ENCODE results near the gene ARHGAP23. TPM values are rescaled to one million over a fixed set of nuclear protein-coding genes. Genes with fewer than 3 reads are reported as not detected.

ARHGAP23 gene
- polyA plus RNA-seq (ENCODE audit: insufficient read length): 50.5 TPM
- long read RNA-seq, donor 1, full-length matches to known transcripts: 2 of 20 reads
- long read RNA-seq, donor 1, partial matches to known transcripts: 18 of 20 reads
- long read RNA-seq, donor 1, other reads (novel, unspliced or antisense): 0 of 20 reads
- long read RNA-seq, donor 2, partial matches to known transcripts: 8 of 21 reads
- long read RNA-seq, donor 2, other reads (novel, unspliced or antisense): 12 of 21 reads
- long read RNA-seq, donor 3, partial matches to known transcripts: 0 of 14 reads
- long read RNA-seq, donor 3, other reads (novel, unspliced or antisense): 13 of 14 reads
- long read RNA-seq, donor 4: 0 reads
- long read RNA-seq, donor 5, partial matches to known transcripts: 25 of 25 reads
- long read RNA-seq, donor 5, other reads (novel, unspliced or antisense): 0 of 25 reads
- long read RNA-seq, donor 6, partial matches to known transcripts: 40 of 42 reads
- long read RNA-seq, donor 6, other reads (novel, unspliced or antisense): 0 of 42 reads
- long read RNA-seq, donor 7, partial matches to known transcripts: 0 of 2 reads
- long read RNA-seq, donor 7, other reads (novel, unspliced or antisense): 0 of 2 reads
- long read RNA-seq, donor 8: 0 reads

GRCh38 chr17:38428112-38428642 lies at the start of gene ARHGAP23:
ARHGAP23 (plus strand) TSS chr17:38428464; CDS start chr17:38428486, 22 bp downstream.
- DNase-seq: no peak

- DNase-seq: no peak
These were observed 48.8 kb upstream of the ARHGAP23 start for GRCh38 chr17:38379448-38379847.

DNA sequence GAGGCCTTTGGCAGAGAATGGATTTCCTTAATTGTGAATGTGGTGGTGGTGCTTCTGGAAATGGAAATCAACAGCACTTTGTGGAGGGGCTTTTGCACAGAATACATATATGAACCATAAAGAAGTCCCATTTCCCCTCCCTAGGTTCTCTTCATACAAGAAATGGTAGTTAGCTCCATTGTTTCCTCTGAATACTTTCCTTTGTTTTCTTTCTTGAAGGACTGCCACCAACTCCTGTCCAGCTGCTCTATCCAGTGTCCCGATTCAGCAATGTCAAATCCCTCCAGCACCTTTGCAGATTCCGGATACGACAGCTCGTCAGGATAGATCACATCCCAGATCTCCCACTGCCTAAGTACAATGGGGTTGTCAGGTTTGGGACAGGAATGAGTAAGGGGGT lies 33.2 kb upstream of the ARHGAP23 start:
- no peak for DNase-seq

DNA sequence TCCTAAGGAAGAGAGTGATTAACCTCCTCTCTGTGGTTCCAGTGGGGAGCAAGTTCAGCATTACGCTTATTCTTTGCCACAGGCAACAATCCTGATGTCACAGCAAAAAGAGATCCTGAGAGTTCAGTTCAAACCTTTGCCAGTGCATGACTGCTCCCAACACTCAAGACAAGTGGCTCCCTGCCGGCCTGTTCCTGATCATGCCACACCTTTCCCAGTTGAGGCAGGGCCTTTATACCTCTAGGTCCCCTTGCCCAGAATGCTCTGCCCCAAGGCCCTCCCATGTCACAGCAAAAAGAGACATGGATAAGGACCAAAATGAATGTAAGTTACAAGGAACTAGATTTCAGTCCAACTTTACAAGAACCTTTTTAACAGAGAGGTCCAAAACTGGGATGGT lies 31.0 kb upstream of the ARHGAP23 start:
- no peak for DNase-seq

DNA sequence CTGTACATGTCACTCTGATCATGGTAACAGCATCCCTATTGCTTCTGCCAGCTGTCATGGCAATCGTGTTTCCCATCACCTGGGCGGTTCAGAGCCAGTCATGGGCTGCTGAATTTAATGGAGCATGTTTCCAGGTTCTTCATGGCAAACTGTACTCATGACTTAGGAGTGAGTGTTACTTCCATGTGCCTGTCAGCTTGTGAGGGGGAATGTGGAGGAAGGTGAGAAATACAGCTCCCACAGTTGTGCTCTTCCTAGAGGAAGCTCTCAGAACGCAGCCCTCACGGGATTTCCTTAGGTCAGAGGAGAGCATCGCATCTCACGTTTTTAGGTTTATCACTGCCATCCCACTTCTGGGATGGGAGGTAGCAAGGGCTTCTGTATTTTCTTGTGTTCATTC lies 28.0 kb upstream of the ARHGAP23 start:
- DNase-seq: no peak

- DNase-seq: no peak
These were observed 26.8 kb upstream of the ARHGAP23 start for GRCh38 chr17:38401459-38401858.

GRCh38 chr17:38402897-38403296 lies 25.4 kb upstream of the ARHGAP23 start:
- no peak for DNase-seq

GRCh38 chr17:38403491-38403890 lies 24.8 kb upstream of the ARHGAP23 start:
- no peak for DNase-seq

- no peak for DNase-seq
These were observed 23.9 kb upstream of the ARHGAP23 start for GRCh38 chr17:38404174-38404943.

DNA sequence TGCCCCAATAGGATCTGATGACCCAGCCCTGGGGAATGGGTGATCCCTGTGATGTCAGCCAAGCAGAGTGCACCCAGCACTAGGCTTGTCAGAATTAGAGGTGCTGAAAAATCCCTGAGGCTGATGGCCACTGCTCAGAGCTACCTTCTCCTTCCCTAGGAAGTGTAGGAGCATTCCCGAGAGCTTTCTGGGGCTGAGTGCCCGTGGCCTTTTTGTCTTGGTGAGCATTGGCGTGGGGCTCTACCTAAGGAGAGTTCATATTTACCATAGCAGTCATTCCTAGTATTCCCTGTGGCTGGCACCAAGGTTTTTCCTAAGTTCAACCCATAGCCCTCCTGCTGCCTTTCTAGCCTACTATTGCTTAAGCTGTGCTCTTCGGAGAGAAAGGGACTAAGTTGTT lies 22.6 kb upstream of the ARHGAP23 start:
- no peak for DNase-seq

- no peak for DNase-seq
These were observed 18.1 kb upstream of the ARHGAP23 start for GRCh38 chr17:38410201-38410600.

DNA sequence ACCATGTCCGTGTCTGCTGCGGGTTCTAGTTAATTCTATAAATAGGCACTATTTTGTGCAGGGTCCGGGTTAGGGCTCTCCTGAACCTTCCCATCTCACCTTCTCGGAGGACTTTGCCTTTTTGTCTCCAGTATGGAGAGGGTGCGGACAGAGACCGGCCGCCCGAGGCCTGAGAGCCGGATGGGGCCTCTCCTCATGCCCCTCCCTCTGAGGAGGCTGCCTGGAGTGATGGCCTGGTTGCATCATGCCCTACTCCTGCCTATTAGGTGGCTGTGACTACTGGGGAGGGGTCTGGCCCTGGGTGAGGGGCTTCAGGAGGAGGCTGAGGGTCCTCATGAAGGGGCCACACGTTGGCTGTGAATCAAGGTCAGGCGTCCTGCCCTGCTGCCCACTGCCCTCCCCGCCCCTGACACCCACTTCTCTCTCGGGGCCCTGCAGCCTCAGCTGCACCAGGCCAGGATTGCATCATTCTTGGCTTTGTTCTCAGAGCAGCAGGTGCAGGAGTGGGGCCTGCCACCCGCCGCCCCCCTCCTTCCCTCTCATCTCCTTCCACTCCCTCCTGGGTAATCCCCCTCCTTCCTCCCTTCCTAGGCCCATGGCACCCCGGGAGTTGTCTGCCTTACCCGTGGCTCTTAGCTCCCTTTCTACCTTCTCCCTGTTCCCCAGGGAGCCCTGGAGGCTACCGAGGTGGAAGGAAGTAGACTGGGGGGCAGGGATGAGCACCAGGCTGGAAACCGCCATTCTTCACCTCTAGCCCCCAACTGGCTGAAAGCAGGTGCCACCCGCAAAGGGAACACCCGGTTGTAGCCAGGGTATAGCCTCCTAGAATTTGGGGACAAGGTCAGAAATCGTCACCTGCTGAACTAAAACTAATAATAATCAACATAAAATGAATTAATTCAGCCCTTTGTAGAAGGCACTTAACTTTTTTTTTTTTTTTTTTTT lies 12.7 kb upstream of the ARHGAP23 start:
- no peak for DNase-seq

DNA sequence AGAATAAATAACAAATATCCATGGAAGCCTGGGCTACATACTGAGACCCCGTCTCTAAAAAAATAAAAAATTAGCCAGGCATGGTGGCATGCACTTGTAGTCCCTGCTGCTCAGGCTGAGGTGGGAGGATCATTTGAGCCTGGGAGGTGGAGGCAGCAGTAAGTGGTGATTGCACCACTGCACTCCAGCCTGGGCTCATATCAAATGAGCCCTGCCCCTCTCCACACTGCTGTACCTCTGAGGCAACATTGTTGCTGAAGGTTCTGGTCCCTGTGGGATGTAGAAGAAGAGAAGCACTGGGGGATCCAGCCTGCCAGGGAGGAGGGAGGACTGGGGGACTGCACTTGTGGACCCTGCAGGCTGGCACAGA lies 11.4 kb upstream of the ARHGAP23 start:
- no peak for DNase-seq

DNA sequence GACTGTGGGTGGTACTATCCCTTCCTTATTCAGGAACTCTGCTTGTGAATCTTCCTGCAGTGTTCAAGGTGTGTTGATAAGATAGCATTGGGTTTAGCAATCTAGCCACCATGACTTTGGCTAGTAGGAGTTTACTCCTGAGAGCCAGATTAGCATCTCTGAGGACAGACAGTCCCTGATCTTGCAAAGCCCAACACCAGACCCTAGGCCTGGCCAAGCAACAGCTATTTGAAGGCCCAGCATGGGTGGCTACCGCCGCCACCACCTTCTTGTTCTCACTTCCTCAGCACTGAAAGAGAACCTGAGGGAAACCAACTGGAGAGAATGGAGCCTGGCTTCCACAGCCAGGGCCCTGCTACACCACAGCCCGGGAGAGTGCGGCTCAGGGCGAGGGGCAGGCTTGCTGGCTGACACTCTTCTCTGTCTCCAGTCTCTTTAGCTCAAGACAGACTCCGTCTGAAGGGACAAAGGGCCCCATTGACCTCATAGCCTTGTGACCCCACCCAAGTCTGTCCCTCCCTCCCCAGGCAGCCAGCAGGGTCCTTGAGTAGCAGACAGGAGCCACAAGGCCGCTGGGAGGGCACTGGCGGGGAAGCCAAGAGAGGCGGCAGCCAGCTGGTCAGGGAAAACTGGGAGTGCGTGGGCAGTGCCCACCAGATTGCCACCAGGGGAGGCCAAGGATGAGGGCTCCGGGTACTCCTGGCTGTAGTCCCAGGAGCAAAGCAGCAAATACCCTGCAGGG lies 10.9 kb upstream of the ARHGAP23 start:
- no peak for DNase-seq

GRCh38 chr17:38418062-38418692 lies 10.1 kb upstream of the ARHGAP23 start:
- no peak for DNase-seq

DNA sequence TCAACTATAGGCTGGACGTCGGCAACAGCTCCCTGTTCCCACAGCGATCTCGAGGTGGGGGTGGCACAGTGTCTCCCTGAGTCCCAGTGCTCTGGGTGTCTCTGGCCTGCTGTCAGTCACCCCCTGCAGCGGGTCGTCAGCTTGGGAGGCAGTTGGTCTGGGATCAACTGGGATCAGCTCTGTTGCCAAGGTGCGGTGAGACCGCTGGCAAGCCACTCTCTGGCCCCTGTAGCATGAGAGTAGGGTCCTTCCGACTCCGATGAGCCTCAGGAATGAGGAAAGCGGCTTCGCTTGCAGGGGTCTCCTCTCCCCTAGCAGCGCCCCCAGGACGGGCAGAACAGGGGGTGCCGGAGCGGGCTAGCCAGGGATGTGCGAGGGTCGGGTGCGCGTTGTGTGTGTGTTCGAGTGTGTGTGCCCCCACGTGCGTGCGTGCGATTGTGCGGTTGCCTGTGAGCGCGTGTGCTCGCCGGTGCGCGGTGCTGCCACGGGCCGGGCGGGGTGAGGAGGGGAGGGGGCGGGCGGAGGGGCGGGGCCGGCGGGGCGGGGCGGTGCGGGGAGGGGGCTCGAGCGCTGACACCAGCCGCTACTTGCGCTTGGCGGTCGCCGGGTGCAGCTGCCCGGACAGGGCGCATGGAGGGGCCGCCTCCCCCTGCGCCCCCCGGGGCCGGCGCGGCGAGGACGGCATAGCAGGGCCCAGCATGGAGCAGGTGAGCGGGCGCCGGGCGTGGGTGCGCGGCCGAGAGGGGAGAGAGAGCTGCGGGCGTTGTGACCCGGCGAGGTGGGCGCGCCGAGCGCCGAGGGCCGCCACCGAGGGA lies 9.4 kb upstream of the ARHGAP23 start:
- DNase-seq: no peak

DNA sequence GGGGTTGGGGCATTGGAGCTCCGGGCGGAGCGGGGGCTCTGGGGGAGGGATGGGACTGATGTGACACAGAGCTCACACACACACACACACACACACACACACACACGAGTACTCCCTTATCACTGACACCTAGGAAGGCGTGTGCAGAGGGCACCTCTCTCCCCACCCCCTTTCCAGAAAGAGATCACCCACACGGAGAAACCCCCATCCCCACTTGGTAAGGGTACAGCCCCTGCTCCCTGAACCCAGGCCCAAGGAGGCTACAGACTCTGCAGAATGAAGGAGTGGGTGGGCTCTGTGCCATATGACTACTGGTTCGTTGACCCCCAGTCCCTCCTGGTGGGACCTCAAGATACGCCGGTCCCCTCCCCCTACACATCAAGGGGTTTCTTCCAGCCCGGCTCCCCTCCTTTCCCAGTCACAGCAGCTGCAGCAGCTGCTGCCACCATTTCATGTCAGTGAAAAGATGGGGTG lies 8.7 kb upstream of the ARHGAP23 start:
- DNase-seq: no peak

DNA sequence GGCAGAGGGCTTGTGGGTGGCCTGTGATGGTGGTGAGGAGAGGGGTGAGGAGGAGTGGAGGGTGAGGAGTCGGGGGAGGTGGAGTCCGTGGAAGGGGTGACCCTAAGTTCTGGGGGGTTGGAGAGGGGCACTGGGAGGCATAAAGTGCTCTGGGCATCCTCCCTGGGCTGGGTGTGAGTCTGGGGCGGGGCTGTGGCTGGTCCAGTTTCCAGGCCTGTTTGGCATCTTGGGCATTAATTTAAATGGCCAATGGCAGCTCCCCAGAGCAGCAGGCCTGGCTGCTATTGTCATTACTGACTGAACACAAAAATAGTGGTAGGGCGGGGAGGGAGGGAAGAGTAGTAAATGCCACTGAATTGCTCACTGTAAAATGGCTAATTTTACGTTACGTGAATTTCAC lies 7.7 kb upstream of the ARHGAP23 start:
- no peak for DNase-seq

DNA sequence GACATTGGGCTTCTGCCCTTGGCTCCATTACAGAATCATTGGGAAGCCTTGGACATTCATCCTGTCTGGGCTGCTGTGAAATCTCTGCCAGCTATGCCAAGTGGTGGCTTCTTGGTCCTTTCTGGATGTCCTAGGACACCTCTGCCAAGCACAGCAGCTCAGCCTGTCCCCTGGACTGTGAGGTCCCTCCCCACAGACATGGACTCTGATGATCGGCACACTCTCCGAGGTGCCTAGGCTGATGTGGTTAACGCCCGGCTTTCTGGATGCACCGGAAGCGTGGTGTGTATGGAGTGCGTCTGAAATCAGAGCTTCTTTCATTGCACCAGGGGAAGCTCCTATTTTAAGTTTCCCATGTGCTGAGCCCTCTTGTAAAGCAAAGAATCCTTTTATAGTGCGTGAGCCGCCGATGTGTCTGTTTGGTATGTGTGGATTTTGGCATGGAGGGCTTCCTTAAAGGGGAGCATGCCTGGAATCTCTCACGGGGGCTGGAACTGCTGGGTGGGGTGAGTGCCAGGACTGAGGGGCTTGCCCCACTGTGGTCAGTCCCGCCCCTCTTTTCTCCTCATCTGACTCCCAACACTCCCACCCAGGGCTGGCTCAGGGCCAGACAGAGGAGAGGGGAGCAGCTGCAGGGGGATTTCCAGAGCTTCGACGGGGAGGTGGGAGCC lies 7.0 kb upstream of the ARHGAP23 start:
- no peak for DNase-seq
